OCI-LY1 (cell line): ENCODE results near the gene GALNT10.

Experiments
- CTCF ChIP-seq: fragments of 200-600 bp; sonication (generic), shearing (Covaris generic); IDR thresholded peaks from 2 replicates; pipeline ENCODE4 v1.5.1; 2017; ENCODE audit warnings: mild to moderate bottlenecking, antibody characterized with exemption, low read length, moderate library complexity, mixed read lengths
- EZH2 ChIP-seq: fragments of 200-600 bp; sonication (generic), shearing (Covaris generic); IDR thresholded peaks from 2 replicates; pipeline ENCODE4 v1.8.0; 2017; ENCODE audit warnings: borderline replicate concordance, mixed run types, mild to moderate bottlenecking, antibody characterized with exemption, low read length, moderate library complexity, mixed read lengths

GRCh38 chr5:154254896-154255295 is 64.4 kb downstream of the GALNT10 start:
- TF ChIP-seq CTCF (no peak), EZH2 (no peak)
